ENCODE results near the gene SYT12. TPM values are rescaled to one million over a fixed set of nuclear protein-coding genes. Genes with fewer than 3 reads are reported as not detected.

The SYT12 gene
- polyA plus RNA-seq, 3 donors: not detected

DNA sequence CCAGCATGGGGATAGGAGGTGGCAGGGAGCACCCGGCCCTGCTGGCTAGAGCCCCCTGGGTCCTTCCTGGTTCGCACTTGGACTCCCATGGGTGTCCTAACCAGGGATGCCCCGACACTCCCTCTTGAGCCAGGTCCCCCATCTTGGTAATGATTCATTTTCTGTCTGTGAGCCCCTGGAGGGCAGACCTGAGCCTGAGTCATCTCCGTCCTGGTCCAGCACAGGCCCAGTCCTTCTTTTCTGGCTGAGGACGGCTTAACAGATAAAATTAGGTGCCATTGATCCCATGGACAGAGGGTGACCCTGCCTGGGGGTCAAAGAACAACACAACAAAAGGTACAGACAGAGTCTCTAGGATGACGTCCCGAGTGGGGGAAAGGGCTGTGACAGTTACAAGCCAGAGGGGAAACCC is 37.2 kb downstream of the SYT12 start:
- no peak overlapping the region for H2AFZ ChIP-seq (ENCODE audit: insufficient read depth, low read depth, low read length, poor library complexity, severe bottlenecking)
- 92% methylated on average over 6 of the region's 7 CpGs for WGBS (ENCODE audit: insufficient coverage)
- H3K4me2 ChIP-seq (replicated peaks; ENCODE audit: extremely low read depth, low read length, poor library complexity, severe bottlenecking): no peak overlapping the region
- DNase-seq: no peak
- no peak overlapping the region for H3K4me3 Mint-ChIP-seq
- intact Hi-C loops (cut with micrococcal nuclease): no loop called here
- no peaks in the 10 kb centered on the region for H3K36me3 ChIP-seq (replicated peaks in 1 of 2; ENCODE audit: control insufficient read depth in 1 of 2, insufficient read depth in 2 of 2, low read length in 2 of 2)
- H3K4me1 ChIP-seq (ENCODE audit: control insufficient read depth in 1 of 2, insufficient read depth in 2 of 2, low read length in 2 of 2): peaks cover 5 to 8% of the 10 kb centered on the region in 2 donors
- peaks cover 12 to 25% of the 10 kb centered on the region in 2 donors for H3K27me3 ChIP-seq (ENCODE audit: control insufficient read depth in 2 of 2, insufficient read depth in 2 of 2, low read length in 2 of 2)
- H3K9me3 ChIP-seq (replicated peaks in 1 of 2; ENCODE audit: control insufficient read depth in 1 of 2, insufficient read depth in 1 of 2, low read length in 2 of 2): no peaks in the 10 kb centered on the region
- no peaks in the 10 kb centered on the region for H3K36me3 Mint-ChIP-seq
- peaks cover 0 to 7% (median 0%) of the 10 kb centered on the region in 7 donors for H3K9me3 Mint-ChIP-seq
- H4K20me1 ChIP-seq (ENCODE audit: insufficient read depth, low read length): no peaks in the 10 kb centered on the region
- H3K9ac ChIP-seq (ENCODE audit: insufficient read depth, low read length, poor library complexity, severe bottlenecking): no peak overlapping the region
- H3K27ac ChIP-seq (ENCODE audit: low read depth in 1 of 2, low read length in 2 of 2): no peak overlapping the region
- peaks cover 7% of the 10 kb centered on the region for H3K4me1 Mint-ChIP-seq
- H3K27me3 Mint-ChIP-seq (ENCODE audit: low read depth in 3 of 3): peaks cover 33 to 45% (median 40%) of the 10 kb centered on the region in 3 donors
- TF ChIP-seq, protein P1, sequence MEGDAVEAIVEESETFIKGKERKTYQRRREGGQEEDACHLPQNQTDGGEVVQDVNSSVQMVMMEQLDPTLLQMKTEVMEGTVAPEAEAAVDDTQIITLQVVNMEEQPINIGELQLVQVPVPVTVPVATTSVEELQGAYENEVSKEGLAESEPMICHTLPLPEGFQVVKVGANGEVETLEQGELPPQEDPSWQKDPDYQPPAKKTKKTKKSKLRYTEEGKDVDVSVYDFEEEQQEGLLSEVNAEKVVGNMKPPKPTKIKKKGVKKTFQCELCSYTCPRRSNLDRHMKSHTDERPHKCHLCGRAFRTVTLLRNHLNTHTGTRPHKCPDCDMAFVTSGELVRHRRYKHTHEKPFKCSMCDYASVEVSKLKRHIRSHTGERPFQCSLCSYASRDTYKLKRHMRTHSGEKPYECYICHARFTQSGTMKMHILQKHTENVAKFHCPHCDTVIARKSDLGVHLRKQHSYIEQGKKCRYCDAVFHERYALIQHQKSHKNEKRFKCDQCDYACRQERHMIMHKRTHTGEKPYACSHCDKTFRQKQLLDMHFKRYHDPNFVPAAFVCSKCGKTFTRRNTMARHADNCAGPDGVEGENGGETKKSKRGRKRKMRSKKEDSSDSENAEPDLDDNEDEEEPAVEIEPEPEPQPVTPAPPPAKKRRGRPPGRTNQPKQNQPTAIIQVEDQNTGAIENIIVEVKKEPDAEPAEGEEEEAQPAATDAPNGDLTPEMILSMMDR (IDR thresholded peaks at IDR 0.05): no peak
- H3K79me2 ChIP-seq (ENCODE audit: insufficient read depth, low read length): no peaks in the 10 kb centered on the region
- H3K4me3 ChIP-seq (replicated peaks in 1 of 3; ENCODE audit: low read depth in 2 of 3, low read length in 3 of 3): no peak overlapping the region
- H3K27ac Mint-ChIP-seq: no peak overlapping the region

DNA sequence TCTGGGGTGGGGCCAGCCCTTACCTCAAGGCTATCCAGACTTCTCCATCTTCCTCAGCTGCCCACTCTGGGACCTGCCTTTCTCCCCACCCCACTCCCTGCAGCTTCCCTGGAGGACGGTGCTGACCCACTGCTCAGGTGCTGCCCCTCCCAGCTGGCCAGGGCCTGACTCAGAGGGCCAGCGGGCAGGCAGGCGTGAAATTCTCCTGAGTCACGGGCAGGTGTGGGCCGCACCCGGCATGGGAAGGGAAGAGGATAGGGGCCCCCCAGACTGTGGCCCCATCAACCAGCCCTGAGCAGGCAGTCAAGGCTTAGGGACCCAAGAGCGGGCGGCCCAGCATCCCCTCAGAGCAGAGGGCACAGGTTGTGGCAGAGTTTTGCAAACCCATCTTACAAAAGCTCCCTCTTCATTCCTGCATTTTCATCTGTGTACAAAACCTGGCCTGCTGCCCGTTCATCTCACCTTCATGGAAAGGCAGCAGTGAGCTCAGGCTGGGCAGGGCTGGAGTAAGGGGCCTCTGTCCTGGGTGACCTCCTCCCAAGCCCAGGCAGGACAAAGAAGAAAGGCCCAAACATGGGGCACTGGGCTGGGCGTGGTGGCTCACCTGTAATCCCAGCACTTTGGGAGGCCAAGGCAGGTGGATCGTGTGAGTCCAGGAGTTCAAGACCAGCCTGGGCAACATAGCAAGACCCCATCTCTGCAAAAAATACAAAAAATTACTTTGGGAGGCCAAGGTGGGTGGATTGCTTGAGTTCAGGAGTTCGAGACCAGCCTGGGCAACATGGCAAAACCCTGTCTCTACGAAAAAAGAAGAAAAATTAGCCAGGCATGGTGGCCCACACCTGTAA is 39.8 kb downstream of the SYT12 start:
- peaks cover 13 to 22% (median 21%) of the 10 kb centered on the region in 3 donors for H3K27me3 Mint-ChIP-seq (ENCODE audit: low read depth in 3 of 3)
- no peak overlapping the region for H3K4me3 ChIP-seq (replicated peaks in 1 of 3; ENCODE audit: low read depth in 2 of 3, low read length in 3 of 3)
- TF ChIP-seq, protein P1 (IDR thresholded peaks at IDR 0.05): no peak

More for the DNA sequence above, 39.8 kb downstream of the SYT12 start:
- H3K36me3 Mint-ChIP-seq: no peaks in the 10 kb centered on the region
- Histone ChIP-seq H3K4me2 (replicated peaks; ENCODE audit: extremely low read depth, low read length, poor library complexity, severe bottlenecking) (no peak overlapping the region), H4K20me1 (ENCODE audit: insufficient read depth, low read length) (no peaks in the 10 kb centered on the region), H3K79me2 (ENCODE audit: insufficient read depth, low read length) (no peaks in the 10 kb centered on the region), H3K4me1 (ENCODE audit: control insufficient read depth in 1 of 2, insufficient read depth in 2 of 2, low read length in 2 of 2) (no peaks in the 10 kb centered on the region), H3K9me3 (replicated peaks in 1 of 2; ENCODE audit: control insufficient read depth in 1 of 2, insufficient read depth in 1 of 2, low read length in 2 of 2) (no peaks in the 10 kb centered on the region), H3K36me3 (replicated peaks in 1 of 2; ENCODE audit: control insufficient read depth in 1 of 2, insufficient read depth in 2 of 2, low read length in 2 of 2) (no peaks in the 10 kb centered on the region), H3K9ac (ENCODE audit: insufficient read depth, low read length, poor library complexity, severe bottlenecking) (no peak overlapping the region), H3K27me3 (ENCODE audit: control insufficient read depth in 2 of 2, insufficient read depth in 2 of 2, low read length in 2 of 2) (peaks cover 0 to 2% of the 10 kb centered on the region in 2 donors), H2AFZ (ENCODE audit: insufficient read depth, low read depth, low read length, poor library complexity, severe bottlenecking) (no peak overlapping the region), H3K27ac (ENCODE audit: low read depth in 1 of 2, low read length in 2 of 2) (no peak overlapping the region)
- no peak overlapping the region for H3K4me3 Mint-ChIP-seq
- H3K27ac Mint-ChIP-seq: peak overlapping the region in 1 of 7 donors; percentile 36
- peaks cover 0 to 3% (median 0%) of the 10 kb centered on the region in 7 donors for H3K9me3 Mint-ChIP-seq
- H3K4me1 Mint-ChIP-seq: no peaks in the 10 kb centered on the region
- DNase-seq: no peak
- 91% methylated on average over 10 of the region's 13 CpGs for WGBS (ENCODE audit: insufficient coverage)
- intact Hi-C loops (cut with micrococcal nuclease): no loop called here
